SJCRH30 (cell line): ENCODE data around the gene FBXO39. TPM values are rescaled to one million over a fixed set of nuclear protein-coding genes. Genes with fewer than 3 reads are reported as not detected.
"Not testable (repeated sequence)": the region's sequence is repeated elsewhere in the genome, so short reads cannot be mapped to it uniquely, and the experiment has no call there.

Experiments used
- DNase-seq, 2 experiments: peaks; one replicate each; pipeline ENCODE4 v3.0.0-alpha.2; 2015 to 2020
- H3K27ac ChIP-seq: fragments of 250-450 bp; sonication (Bioruptor Pico); 2 replicates; pipeline ENCODE4 v1.5.1; 2020; ENCODE audit warnings: mild to moderate bottlenecking, moderate library complexity
- H3K27me3 ChIP-seq: fragments of 250-450 bp; sonication (Bioruptor Pico); 2 replicates; pipeline ENCODE4 v1.5.1; 2020; ENCODE audit warnings: mild to moderate bottlenecking, moderate library complexity
- H3K36me3 ChIP-seq: fragments of 250-450 bp; sonication (Bioruptor Pico); 2 replicates; pipeline ENCODE4 v1.5.1; 2020; ENCODE audit warnings: mild to moderate bottlenecking, moderate library complexity
- H3K4me1 ChIP-seq: fragments of 250-450 bp; sonication (Bioruptor Pico); 2 replicates; pipeline ENCODE4 v1.5.1; 2020; ENCODE audit warnings: mild to moderate bottlenecking, moderate library complexity
- H3K4me3 ChIP-seq: fragments of 250-450 bp; sonication (Bioruptor Pico); 2 replicates; pipeline ENCODE4 v1.5.1; 2020; ENCODE audit warnings: mild to moderate bottlenecking, moderate library complexity
- H3K9me3 ChIP-seq: fragments of 250-450 bp; sonication (Bioruptor Pico); replicated peaks from 2 replicates; pipeline ENCODE4 v1.5.1; 2020; ENCODE audit warnings: mild to moderate bottlenecking, moderate library complexity
- total RNA-seq: library from RNA; depleted of rRNA; stranded (reverse); fragments of >200 nt; shearing (Covaris generic); gene quantifications from 2 replicates; pipeline ENCODE4 v1.2.3, GENCODE V29; 2014; rRNA removed

FBXO39 gene
- total RNA-seq, 1 experiment from 2014 or later: not detected

DNA sequence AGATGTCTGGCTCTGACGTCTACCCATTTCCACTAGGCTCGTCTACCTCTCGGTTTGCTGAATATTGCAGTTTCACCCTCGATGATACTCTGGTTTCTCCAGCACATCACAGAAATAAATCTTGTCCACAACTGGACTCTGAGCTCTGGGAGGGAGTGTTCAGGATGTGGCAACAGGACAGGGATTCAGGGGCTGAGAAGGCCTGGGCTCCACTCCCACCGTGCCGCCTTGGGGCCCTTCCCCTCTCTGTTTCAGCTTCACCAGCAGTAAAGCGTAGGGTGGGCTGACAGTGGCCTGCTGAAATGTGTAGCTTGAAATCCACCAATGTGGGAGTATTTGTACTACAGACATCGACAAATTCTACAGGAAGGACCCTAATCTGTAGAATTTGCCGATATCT, 35.5 kb downstream of the FBXO39 start:
- H3K27me3 ChIP-seq: no peaks in the 10 kb centered on the region
- H3K4me1 ChIP-seq: no peaks in the 10 kb centered on the region
- H3K27ac ChIP-seq: no peak overlapping the region
- H3K9me3 ChIP-seq: no peaks in the 10 kb centered on the region
- no peaks in the 10 kb centered on the region for H3K36me3 ChIP-seq
- no peak for DNase-seq
- H3K4me3 ChIP-seq: no peak overlapping the region

DNA sequence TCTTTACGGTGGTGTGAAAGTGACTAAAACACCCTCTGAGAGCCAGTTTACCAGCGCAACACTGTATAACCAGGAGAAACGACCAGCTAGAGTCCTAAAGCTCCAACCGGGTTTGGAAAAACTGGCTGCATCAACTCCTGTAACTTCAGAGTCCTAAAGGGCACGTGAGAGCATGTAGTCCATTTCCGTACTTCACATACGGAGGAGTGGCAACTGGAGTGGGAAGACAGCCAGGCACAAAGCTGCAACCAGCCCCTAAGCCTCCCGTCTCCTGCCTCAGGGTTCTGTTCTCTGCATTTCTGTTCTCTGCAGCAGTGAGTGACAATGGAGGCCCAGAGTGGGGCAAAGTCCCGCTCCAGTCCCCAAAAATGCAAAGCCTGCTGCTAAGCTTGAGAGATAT, 36.3 kb downstream of the FBXO39 start:
- DNase-seq: no peak
- Histone ChIP-seq H3K4me3 (no peak overlapping the region), H3K9me3 (no peaks in the 10 kb centered on the region), H3K4me1 (no peaks in the 10 kb centered on the region), H3K27ac (no peak overlapping the region), H3K36me3 (no peaks in the 10 kb centered on the region), H3K27me3 (no peaks in the 10 kb centered on the region)

DNA sequence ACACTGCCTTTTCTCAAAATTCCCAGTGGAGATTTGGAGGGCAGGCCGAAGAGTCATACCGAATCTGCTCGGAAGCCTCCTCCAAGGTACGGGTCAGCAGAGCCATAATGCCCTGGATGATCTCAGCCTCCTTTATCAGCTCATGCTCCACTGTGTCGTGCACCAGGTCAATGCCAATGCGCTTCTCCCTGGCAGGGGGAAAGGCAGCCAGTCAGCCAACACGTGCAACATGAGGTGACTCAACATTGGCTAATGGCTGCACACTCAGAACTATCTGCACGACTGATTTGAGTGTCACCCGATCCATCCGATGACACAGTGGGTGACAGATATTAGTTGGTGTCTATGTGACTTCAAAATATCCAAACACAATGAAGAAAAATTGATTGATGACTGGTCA, 39.8 kb downstream of the FBXO39 start:
- Histone ChIP-seq H3K4me1 (no peaks in the 10 kb centered on the region), H3K27ac (no peak overlapping the region), H3K36me3 (no peaks in the 10 kb centered on the region), H3K27me3 (no peaks in the 10 kb centered on the region), H3K9me3 (no peaks in the 10 kb centered on the region), H3K4me3 (no peak overlapping the region)
- no peak for DNase-seq

DNA sequence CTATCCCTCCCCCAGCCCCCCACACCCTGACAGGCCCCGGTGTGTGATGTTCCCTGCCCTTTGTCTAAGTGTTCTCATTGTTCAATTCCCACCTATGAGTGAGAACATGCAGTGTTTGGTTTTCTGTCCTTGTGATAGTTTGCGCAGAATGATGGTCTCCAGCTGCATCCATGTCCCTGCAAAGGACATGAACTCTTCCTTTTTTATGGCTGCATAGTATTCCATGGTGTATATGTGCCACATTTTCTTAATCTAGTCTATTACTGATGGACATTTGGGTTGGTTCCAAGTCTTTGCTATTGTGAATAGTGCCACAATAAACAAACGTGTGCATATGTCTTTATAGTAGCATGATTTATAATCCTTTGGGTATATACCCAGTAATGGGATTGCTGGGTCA, 40.4 kb downstream of the FBXO39 start:
- not testable (repeated sequence) for H3K4me1 ChIP-seq, H3K9me3 ChIP-seq, H3K27me3 ChIP-seq, H3K27ac ChIP-seq, DNase-seq, H3K36me3 ChIP-seq, H3K4me3 ChIP-seq

- no peak for DNase-seq
Measured at GRCh38 chr17:6818938-6819337, 42.9 kb downstream of the FBXO39 start.

DNA sequence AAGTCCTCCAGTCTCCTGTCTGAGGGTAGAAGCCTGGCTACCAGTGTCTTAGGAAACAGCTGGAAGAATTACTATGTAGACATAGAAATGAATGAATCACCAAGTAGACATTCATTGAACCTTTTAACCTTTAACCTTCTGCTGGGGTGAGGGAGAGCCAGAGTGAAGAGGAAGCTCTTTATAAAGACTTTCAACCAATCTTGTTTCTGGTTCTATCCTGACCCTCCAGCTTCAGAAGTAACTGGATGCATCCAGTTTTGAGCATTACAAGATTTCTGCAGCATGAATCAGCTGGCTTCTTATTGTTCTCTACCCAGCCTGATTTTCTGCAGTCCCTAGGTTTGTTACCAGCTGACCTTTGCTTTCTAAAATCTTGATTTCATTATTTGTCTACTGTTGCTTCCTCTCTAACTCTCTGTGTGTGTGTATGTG, 47.0 kb downstream of the FBXO39 start:
- no peak overlapping the region for H3K4me3 ChIP-seq

More at GRCh38 chr17:6818938-6819337, 42.9 kb downstream of the FBXO39 start:
- H3K4me3 ChIP-seq: no peak overlapping the region
- H3K27me3 ChIP-seq: no peaks in the 10 kb centered on the region
- no peak overlapping the region for H3K27ac ChIP-seq
- H3K9me3 ChIP-seq: no peaks in the 10 kb centered on the region
- H3K4me1 ChIP-seq: no peaks in the 10 kb centered on the region
- no peaks in the 10 kb centered on the region for H3K36me3 ChIP-seq

DNA sequence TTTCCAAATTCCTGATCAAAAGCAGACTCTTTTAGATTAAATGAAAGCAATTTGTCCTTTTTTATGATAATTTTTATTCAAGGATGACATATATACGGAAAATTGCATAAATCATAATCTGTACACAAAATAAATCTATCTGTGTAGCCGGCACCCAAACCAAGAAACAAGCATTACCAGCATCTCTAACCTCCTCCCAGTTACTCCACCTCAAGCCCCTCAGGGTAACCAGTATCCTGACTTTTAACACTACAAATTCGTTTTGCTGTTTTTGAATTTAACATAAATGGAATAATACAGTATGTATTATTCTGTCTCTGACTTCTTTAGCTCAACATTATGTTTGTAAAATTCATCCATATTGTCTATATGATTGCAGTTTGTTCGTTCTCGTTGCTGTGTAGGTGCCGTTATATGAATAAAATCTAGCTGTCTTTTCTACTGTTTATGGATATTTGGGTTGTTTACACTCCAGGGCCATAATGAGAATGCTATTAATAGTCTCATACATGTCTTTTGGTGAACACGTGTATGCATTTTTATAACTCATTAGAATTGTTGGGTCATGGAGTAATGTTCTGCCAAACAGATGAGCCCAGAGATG, 54.5 kb downstream of the FBXO39 start:
- no peak overlapping the region for H3K27ac ChIP-seq
- H3K4me3 ChIP-seq: no peak overlapping the region
- H3K36me3 ChIP-seq: no peaks in the 10 kb centered on the region
- no peak for DNase-seq
- H3K9me3 ChIP-seq: no peaks in the 10 kb centered on the region
- H3K27me3 ChIP-seq: no peaks in the 10 kb centered on the region
- H3K4me1 ChIP-seq: no peaks in the 10 kb centered on the region

More for the DNA sequence above, 47.0 kb downstream of the FBXO39 start:
- Histone ChIP-seq H3K36me3 (no peaks in the 10 kb centered on the region), H3K4me1 (no peaks in the 10 kb centered on the region), H3K27ac (no peak overlapping the region), H3K9me3 (no peaks in the 10 kb centered on the region), H3K27me3 (no peaks in the 10 kb centered on the region)
- no peak for DNase-seq

DNA sequence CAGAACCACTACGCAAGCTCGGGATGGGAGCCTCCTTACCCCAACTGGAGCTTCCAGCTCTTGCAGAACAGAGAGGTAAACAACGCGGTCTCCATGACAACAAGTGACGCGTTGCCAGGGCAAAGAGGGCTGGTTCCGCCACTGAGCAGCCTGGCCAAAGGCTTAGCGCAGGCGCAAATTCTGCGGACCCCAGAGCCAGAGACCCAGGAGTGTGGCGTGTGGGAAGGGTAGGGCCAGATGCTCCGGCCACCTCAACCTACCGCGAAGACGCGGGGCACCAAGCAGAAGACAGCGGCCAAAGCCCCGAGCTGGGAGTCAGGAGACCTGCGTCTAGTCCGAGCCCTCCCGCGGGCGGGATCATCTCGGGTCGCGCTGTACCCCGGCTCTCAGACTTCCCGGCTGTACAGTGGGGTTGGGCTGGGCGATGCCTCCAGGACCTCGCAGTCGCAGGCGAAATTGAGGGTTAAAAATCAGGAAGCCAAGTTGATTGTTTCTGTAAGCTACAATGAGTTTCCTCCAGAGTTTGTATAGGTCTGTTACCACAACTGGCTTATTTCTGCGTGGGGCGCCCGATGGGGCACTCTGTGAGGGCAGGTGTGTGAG, 55.7 kb downstream of the FBXO39 start, which contains the start of gene TEKT1:
TEKT1 (minus strand) TSS at position 69 of the 603 bp plus-strand sequence. CDS start 1,353 bp downstream, outside the sequence.
- H3K4me1 ChIP-seq: no peaks in the 10 kb centered on the region
- H3K36me3 ChIP-seq: no peaks in the 10 kb centered on the region
- H3K4me3 ChIP-seq: no peak within 1 kb of the TSS
- no peak for DNase-seq
- H3K27me3 ChIP-seq: no peaks in the 10 kb centered on the region
- H3K9me3 ChIP-seq: no peaks in the 10 kb centered on the region
- H3K27ac ChIP-seq: no peak within 1 kb of the TSS

Other genes starting within 250 kb of the FBXO39 start
- gene PITPNM3, start 219.7 kb upstream of the FBXO39 start, total RNA-seq: 39.2 and 39.7 TPM in 2 replicates
- gene KIAA0753, start 135.5 kb upstream of the FBXO39 start, total RNA-seq: 9.6 and 14.3 TPM in 2 replicates
- gene TXNDC17, start 135.2 kb upstream of the FBXO39 start, total RNA-seq: 62.0 and 66.1 TPM in 2 replicates
- 20.1 and 22.1 TPM in 2 replicates for gene MED31, start 124.6 kb upstream of the FBXO39 start, total RNA-seq
- 1.4 and 1.9 TPM in 2 replicates for gene C17orf100, start 124.5 kb upstream of the FBXO39 start, total RNA-seq
- gene SLC13A5, start 62.8 kb upstream of the FBXO39 start, total RNA-seq: not detected in 2 replicates
- gene XAF1, start 20.2 kb upstream of the FBXO39 start, total RNA-seq: 0.04 TPM in 1 of 2 replicates, not detected in the other
- not detected in 2 replicates for gene TEKT1, start 55.5 kb downstream of the FBXO39 start, total RNA-seq
- not detected in 2 replicates for gene ALOX12, start 219.8 kb downstream of the FBXO39 start, total RNA-seq
- gene RNASEK, start 236.4 kb downstream of the FBXO39 start, total RNA-seq: 97.2 and 103 TPM in 2 replicates
- 0.02 TPM in 1 of 2 replicates, not detected in the other for gene BCL6B, start 246.8 kb downstream of the FBXO39 start, total RNA-seq